SK-N-SH (cell line): ENCODE results near the gene PRSS56.

Experiments used
- CHD2 ChIP-seq: fragments of 150-350 bp; IDR thresholded peaks from 2 replicates; pipeline ENCODE4 v1.6.1; 2018; ENCODE audit warnings: low read length; ENCODE audit not compliant: partially characterized antibody
- EP300 ChIP-seq, 2 experiments: IDR thresholded peaks; 2 replicates each; pipeline versions ENCODE4 v1.4.0 to v1.6.1; 2012; ENCODE audit warnings: borderline replicate concordance in 1 of 2, low read depth in 1 of 2, low read length in 1 of 2
- RAD21 ChIP-seq: IDR thresholded peaks from 2 replicates; pipeline ENCODE4 v1.6.1; 2012; ENCODE audit warnings: mild to moderate bottlenecking, low read length
- TF ChIP-seq, protein P1 (sequence below): IDR thresholded peaks from 2 replicates; pipeline ENCODE4 v1.6.1; 2012; ENCODE audit warnings: mild to moderate bottlenecking, low read depth, low read length, moderate library complexity
- TF ChIP-seq, protein P2 (sequence below): fragments of 150-350 bp; IDR thresholded peaks from 2 replicates; pipeline ENCODE4 v1.6.1; 2017; ENCODE audit warnings: antibody characterized with exemption, low read length, low read depth, borderline replicate concordance
- TF ChIP-seq, protein P3 (sequence below): fragments of 200-600 bp; sonication (generic); IDR thresholded peaks from 2 replicates; pipeline ENCODE4 v1.6.1; 2017; ENCODE audit warnings: antibody characterized with exemption, mild to moderate bottlenecking, moderate library complexity

DNA sequence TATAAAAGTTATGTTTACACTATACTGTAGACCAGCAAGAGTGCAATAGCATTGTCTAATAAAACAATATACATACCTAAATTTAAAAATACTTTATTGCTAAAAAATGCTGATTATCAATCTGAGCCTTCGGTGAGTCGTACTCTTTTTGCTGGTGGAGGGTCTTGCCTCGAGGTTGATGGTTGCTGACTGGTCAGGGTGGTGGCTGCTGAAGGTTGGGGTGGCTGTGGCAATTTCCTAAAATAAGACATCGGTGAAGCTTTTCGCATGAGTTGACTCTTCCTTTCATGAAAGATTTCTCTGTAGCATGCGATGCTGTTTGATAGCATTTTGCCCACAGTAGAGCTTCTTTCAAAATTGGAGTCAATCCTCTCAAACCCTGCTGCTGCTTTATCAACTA is 27.8 kb downstream of the PRSS56 start:
- TF ChIP-seq EP300 (IDR thresholded peaks at IDR 0.05; ENCODE audit: borderline replicate concordance in 1 of 2, low read depth in 1 of 2, low read length in 1 of 2) (no peak), CHD2 (no peak), RAD21 (no peak)
- TF ChIP-seq, protein P1, sequence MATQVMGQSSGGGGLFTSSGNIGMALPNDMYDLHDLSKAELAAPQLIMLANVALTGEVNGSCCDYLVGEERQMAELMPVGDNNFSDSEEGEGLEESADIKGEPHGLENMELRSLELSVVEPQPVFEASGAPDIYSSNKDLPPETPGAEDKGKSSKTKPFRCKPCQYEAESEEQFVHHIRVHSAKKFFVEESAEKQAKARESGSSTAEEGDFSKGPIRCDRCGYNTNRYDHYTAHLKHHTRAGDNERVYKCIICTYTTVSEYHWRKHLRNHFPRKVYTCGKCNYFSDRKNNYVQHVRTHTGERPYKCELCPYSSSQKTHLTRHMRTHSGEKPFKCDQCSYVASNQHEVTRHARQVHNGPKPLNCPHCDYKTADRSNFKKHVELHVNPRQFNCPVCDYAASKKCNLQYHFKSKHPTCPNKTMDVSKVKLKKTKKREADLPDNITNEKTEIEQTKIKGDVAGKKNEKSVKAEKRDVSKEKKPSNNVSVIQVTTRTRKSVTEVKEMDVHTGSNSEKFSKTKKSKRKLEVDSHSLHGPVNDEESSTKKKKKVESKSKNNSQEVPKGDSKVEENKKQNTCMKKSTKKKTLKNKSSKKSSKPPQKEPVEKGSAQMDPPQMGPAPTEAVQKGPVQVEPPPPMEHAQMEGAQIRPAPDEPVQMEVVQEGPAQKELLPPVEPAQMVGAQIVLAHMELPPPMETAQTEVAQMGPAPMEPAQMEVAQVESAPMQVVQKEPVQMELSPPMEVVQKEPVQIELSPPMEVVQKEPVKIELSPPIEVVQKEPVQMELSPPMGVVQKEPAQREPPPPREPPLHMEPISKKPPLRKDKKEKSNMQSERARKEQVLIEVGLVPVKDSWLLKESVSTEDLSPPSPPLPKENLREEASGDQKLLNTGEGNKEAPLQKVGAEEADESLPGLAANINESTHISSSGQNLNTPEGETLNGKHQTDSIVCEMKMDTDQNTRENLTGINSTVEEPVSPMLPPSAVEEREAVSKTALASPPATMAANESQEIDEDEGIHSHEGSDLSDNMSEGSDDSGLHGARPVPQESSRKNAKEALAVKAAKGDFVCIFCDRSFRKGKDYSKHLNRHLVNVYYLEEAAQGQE = no peak
- TF ChIP-seq, protein P2, sequence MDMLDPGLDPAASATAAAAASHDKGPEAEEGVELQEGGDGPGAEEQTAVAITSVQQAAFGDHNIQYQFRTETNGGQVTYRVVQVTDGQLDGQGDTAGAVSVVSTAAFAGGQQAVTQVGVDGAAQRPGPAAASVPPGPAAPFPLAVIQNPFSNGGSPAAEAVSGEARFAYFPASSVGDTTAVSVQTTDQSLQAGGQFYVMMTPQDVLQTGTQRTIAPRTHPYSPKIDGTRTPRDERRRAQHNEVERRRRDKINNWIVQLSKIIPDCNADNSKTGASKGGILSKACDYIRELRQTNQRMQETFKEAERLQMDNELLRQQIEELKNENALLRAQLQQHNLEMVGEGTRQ = no peak
- TF ChIP-seq, protein P3, sequence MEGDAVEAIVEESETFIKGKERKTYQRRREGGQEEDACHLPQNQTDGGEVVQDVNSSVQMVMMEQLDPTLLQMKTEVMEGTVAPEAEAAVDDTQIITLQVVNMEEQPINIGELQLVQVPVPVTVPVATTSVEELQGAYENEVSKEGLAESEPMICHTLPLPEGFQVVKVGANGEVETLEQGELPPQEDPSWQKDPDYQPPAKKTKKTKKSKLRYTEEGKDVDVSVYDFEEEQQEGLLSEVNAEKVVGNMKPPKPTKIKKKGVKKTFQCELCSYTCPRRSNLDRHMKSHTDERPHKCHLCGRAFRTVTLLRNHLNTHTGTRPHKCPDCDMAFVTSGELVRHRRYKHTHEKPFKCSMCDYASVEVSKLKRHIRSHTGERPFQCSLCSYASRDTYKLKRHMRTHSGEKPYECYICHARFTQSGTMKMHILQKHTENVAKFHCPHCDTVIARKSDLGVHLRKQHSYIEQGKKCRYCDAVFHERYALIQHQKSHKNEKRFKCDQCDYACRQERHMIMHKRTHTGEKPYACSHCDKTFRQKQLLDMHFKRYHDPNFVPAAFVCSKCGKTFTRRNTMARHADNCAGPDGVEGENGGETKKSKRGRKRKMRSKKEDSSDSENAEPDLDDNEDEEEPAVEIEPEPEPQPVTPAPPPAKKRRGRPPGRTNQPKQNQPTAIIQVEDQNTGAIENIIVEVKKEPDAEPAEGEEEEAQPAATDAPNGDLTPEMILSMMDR = no peak
